Activated gamma-delta T cell (primary cell): ENCODE results near the gene SLIT3.

ENCODE experiments used
- DNase-seq: peaks from one replicate; lab custom pipeline; 2025; lab: John Stamatoyannopoulos, UW

SLIT3 gene

DNA sequence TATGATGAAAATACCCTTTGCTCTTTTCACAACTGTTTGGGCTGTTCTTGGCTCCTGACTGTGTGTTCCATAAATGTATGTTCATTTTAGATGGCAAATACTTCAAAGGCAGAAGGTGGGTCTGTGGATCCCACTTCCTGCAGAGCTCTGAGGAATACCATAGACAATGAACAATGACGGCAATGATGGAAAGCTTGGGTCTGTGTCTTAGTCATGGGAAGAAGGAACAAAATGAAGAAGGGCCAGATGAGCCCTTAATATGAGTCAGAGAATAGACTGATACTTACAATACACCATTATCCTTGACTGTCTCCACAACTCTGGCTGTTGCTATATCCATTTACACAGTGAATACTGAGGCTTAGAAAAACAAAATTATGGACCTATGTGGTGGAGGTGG lies 126.0 kb downstream of the SLIT3 start:
- DNase-seq, result no peak

DNA sequence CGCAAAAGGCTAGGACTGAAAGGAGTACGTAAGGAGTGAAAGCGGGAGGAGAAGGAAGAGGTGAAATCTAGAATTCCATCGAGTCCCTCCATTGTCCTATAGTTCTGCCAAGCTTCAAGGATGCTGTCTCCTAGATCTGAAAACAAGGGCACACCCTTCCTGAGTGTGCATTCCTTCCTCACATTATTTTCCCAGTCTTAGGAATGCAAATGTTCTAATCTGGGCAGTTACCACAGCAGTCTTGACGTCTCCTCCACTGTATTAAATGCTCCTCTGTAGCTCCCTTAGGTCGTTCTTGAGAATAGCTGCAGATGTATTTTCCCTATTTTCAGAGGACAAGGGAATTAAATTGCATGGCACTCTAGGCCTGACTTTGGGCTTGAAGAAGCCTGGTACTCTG lies 127.6 kb downstream of the SLIT3 start:
- no peak for DNase-seq

DNA sequence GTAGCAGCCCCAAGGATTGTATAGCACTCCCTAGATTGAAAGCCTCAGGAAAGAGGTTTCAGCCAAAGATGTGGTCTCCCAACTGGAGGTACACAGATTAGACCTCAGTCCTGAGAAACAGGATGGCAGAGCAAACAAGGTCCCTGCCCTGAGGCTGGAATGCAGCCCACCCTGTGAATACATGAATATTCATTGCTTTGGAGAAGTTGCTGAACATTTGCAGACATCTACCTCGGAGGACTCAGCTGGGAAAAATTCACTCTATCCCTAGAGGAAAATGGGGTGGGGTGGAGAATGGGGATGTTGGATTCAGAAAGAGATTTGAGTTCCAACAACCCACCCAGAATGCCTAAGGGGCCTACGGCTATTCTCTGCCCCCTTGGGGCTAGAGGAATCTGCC lies 129.4 kb downstream of the SLIT3 start:
- DNase-seq, result no peak

DNA sequence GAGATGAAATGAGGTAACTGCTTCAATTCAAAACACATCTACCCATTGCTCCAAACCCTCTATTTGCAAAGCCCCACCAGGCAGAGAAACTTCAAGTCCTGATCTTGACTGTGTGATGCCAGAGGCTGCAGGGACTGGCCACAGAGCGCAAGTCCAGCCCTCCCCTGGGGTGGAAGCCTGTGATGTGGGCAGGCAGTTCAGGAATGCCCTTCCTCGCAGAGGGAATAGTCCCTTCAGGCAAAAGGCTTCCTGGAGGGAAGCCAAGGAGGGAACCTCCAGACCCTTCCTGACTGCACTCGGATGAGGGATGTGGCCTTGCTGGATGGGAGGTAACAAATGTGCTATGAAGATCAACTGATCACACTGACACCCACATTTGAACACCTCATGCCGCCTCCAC lies 131.2 kb downstream of the SLIT3 start:
- no peak for DNase-seq

DNA sequence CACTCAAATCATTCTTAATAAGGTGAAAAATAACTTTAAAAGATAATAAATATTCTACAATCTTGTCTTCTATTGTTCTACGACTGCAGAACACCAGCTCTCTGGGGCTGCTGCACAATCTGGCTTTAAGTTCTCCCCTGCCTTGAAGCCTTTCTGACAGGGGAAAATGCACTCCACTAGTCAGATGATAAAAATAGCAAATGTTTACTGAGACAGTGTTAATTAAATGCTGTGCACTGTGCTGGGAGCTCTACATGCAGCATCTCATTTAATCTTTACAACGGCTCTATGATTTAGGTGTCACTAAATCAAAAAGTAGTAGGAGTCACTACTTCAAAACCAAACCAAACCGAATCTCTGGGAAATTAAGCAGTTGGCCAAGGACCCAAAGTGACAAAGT lies 132.7 kb downstream of the SLIT3 start:
- no peak for DNase-seq

DNA sequence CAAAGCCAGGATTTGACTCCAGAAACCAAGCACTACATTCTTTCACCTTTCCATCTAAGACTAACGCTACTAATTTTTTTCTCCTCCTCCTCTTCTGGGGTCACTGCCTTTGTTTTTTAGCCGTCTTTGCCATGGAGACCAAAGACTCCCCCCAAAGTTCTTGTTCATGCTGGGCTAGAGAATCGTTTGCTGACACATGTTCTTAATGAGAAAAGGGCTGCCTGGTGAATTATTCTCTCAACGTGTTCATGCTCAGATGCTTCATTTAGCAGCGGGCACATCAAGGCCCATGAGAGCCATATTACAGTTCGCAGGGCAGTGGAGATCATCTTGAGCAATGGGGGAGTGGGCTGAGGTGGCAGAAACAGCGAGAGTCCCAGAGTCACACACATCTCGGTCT lies 134.9 kb downstream of the SLIT3 start:
- DNase-seq, result no peak

DNA sequence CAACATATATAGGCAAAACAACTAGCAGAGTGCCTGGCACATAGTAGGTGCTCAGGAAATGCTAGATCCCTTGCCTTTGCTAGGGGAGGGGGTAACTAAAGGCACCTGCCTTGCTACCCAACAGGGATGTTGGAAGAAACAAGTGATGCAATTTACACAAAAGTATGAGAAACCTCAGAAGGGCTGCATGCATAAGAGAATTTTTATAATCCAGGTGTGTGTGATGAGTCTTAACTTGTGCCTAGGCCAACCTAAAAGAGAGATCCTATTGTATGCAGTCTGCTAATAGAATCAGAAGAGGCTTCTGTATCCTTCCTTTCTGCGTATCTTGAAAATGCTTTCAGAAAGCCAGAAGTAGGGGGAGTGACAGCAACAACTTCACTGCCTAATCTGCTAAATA lies 135.9 kb downstream of the SLIT3 start:
- DNase-seq, result no peak

DNA sequence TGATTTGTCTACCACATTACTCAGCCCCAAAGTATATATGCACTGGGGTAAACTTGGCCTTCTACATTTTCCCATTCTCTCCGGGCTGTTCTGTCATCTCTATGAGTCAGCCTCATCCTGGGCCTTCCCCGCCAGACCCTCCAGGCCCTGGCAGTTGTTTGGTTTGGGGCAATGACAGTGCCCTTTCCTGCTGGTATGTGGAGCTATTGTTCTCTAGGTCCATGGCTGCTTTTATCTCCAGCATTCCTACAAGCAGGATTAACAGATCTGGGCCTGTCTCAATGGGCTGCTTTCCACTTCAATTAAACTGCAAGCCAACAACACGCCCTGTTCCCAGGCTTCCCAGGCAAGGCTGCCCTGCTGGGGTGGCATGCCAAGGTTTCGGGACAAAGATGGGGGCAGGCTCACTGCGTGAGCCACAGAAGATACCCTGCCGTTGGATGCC lies 136.4 kb downstream of the SLIT3 start:
- DNase-seq, result no peak

DNA sequence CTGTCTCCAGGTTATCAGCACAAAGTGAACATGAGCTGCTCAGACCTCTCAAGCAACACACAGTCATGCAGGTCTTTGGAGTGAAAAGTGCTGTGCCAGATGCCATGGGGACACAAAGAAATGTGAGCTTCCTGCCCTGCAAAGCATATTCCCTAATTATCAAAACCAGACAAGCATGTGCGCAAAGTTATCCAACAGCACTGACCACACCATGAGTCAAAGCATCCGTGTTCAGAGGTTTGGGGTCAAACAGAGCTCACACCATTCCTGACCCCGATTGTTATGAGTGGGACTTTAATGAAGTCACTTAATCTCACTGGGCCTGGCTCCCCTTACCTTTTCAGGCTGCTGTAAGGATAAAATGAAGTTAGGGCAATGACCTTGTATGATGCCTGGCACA lies 138.5 kb downstream of the SLIT3 start:
- no peak for DNase-seq

DNA sequence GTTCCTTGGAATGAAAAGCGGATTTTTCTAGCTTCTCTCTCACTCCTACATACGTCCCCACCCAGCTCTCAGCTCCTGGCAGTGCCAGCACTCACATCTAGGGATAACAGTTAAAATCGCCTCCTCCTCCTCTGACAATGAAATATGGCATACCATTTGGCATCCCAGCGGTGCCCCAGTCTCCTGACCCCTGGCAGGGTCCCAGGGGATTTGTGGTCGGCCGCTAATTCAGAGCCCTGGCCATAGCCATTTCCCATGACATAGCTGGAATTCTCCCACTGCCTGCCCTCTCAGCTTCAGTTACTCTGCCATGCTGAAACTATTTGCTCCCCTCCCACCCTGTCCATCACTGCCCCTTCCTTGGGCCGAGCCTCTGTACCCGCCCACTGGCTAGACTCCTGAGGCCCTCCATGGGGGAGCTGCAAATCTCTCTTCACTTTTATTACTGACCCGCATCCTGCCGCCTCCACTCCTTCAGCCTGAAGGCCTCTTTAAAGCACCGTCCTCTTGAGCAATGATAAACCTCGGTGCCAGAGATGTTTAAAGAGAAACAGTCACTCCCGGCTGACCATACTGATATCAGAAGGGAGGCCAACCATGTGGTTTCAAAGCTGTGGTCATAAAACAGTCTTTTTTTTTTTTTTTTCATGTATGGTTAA lies 139.8 kb downstream of the SLIT3 start:
- DNase-seq, result no peak

DNA sequence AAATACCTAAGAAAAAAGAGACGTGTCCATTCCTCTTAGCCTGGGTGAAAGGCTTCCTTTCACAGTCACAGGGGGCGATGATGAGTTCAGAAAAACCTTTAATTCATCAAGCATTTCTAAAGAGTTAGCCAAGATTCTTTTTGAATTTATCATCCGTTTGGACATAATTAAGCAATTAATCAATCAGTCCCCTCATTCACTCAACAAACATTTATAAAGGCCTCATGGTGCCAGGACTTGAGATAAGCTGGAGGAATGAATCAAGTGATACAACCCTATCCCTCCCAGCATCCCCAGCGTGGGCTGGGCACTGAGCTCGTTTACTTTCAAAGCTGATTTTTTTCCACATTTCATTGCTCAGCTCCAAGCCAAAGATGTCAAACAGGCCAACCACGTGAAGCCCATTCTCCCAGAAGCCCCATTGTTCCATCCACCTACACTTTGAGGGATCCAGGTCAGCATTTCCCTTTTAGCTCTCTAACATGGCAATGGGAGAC lies 140.5 kb downstream of the SLIT3 start:
- DNase-seq, result no peak

DNA sequence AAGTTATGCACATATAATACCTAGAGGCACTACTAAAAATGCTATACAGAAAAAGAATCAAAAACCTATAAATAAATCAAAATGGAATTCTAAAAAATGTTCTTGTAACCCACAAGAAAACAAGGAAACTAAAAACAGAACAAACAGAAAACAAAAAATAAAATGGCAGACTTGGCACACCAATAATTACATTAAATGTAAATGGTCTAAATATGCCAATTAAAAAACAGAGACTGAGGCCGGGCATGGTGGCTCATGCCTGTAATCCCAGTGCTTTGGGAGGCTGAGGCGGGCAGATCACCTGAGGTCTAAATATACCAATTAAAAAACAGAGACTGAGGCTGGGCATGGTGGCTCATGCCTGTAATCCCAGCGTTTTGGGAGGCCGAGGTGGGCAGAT lies 142.2 kb downstream of the SLIT3 start:
- DNase-seq, result no peak

DNA sequence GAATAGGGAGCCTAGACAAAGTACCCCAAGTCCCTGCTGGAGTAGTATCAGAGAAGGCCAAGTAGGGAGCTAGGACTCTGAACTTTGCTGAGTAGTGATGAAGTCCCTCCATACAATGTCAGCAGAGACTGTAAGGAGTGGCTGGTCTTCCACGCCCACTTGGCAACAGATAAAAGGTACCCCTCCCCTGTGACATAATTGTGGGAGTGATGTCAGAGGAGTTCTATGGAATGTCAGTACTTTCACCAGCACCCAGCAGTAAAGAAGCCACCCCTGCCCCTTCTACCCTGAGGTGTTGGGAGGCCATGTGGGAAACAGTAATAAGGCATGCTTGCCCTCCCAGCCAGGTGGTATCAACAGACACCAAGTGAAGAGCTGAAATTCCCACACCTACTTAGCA lies 143.9 kb downstream of the SLIT3 start:
- no peak for DNase-seq

DNA sequence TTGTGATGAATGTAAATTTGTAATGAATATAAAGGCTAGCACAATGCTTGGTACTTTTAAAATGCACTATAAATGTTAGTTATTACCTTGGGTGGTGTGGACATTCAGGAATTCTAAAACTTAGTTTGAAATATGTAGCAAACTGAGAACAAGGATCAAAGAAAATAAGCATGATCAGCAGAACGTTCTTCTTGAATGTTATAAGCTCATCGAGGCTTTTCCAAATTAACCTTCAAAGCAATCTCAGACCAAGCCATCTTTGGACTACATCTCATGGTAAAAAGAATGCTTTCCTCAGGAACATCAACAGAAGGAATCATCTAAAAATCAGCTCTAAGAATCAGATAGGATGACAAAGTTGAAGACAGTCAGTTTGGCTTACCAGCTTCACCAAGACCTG lies 146.3 kb downstream of the SLIT3 start:
- no peak for DNase-seq

DNA sequence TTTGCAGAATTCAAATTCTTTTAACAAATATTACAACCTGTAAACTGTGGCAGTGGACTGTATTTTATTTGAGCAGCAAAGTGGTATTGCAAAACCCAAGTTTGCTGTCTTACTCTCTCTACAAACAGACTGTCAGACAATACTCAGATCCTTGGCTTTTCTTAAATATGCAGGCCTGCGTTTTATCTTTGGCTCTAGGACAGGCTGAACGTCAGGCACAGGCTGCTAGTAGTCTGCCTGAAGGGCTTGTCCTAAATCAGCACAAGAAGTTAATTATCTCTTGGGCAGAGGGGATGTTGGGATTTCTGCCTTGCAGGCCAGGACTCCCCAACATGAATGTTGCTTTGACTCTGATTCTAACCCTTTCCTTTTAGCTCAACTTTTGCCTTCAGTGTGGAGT lies 147.5 kb downstream of the SLIT3 start:
- no peak for DNase-seq

DNA sequence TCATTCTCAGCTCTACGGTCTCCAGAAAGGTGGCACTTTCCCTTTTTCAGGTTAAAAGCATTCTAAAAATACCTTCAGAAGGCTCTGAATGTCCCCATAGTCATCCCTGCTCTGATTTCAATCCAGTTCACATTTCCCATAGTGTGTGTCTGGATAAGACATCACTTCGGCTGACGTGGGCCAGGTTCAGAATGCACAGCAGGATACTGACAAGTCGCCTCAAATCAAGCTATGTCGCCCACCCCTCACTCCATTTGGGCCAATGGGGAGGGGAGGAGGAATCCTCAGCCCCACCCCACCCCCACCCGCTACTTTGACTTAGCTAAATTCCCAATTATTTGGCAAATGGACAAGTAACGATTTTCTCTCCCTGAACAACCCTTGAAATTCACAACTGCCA lies 148.0 kb downstream of the SLIT3 start:
- DNase-seq, result no peak

DNA sequence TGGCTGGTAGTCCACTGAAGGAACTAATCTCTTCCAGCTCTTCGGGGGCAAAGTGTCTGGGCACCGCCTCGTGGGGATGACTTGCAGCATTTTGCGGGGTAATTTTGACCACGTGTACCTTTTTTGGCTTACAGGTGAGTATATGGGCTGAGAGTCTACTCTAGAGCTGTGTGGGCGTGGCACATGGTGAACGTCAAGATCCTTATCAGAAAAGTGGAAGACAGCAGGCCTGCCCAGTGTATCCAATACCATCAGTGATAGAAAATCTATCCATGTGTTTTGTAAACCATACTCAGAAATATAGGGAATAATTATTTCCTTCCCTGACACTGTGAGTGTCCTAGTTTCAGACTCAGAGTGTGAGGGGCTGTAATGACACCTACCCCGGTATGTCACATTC lies 148.5 kb downstream of the SLIT3 start:
- no peak for DNase-seq

DNA sequence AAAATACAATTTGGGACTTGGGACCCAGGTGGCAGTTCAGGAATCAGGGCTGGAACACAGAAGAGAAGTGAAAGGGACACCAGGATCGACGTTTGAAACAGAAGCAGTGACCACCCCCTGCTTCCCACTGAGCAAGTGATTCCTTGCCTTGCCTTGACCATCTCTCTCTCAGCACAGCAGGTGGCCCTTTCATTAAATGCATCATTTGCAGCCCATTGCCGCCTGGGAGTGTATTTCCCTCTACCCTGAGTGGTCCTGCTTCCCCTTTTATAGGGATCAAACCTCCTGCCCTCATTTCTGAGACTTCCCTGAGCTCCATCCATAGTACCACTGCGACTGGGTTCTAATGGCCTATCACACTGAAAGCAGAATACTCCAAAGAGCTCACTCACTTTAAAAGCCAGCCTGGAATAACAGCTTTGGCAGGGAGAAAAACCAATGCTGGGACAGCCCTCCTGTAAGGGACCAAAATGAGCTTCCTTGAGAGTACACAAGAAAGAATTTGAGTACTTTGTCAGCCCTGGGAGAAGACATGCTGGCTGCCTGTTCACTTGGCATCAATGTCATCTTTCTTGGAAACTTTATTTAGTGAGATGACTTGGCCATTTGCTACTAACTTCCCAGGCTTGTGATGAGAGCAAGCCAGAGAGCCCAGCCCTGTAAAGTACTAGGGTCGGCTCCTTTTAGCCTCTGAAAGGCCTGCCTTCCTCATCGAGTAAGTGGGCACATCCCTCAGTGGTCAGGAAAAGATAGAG lies 149.7 kb downstream of the SLIT3 start:
- no peak for DNase-seq

DNA sequence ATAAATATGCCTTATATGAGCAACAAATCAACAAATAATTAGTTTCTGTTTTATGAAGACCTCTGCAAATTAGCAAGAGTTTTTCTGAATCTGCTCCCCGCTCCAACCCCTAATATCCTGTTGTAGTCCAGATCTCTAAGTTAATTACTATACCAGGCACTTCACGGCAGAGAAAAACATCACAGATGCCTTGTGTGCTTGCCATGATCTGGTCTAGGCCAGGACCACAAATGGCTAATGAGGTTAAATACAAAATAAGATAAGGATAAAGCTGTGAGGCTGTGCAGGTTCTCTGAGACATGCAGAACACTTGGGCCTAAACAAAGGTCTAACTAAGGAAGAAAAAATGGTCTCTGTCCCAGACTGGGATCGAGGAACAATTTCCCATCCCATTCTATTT lies 150.8 kb downstream of the SLIT3 start:
- no peak for DNase-seq

DNA sequence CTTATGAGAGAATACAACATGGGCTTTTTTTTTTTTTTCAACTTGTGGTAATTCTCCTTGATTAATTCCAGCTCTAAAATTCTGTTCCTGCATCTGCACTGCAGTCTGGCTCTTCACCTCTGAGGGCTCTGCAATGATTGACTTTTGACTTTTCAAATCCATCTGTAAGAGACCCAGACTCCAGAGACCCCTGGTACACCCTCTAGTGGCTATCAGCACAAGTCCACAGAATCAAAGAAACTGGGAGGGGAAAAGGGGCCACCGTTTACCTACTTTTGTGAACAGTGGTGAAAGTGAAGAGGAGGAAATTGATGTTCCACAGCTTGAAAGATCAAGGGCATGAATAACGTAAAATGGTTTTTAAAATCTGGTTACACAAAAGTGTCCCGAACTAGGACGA lies 151.6 kb downstream of the SLIT3 start:
- DNase-seq, result no peak

DNA sequence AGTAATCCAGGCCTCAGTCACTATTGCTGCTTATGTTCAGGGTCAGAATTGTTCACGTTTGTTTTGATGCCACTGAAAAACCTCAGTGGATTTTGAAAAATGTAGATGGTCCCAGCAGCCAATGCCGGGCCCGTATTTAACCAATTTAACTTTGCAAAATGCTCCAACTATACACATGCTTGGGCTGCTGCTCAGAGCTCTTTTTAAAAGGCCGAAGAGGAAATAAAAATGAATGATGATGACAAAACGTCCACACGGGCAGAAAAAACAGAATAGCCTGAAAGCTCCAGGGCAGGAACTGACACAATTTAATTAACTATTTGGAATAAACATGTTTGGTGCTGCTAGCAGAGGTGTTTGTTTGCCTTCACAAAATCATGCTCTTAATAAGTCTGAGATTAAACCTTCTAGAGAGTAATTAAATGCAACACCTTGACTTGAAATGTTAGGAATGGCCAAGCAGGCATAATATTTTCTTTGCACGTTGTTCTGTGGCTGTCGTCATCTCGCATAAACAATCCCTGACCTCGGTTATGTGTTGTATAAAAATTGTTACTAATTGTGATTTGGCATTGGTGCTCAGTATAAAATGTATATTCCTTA lies 152.7 kb downstream of the SLIT3 start:
- no peak for DNase-seq

DNA sequence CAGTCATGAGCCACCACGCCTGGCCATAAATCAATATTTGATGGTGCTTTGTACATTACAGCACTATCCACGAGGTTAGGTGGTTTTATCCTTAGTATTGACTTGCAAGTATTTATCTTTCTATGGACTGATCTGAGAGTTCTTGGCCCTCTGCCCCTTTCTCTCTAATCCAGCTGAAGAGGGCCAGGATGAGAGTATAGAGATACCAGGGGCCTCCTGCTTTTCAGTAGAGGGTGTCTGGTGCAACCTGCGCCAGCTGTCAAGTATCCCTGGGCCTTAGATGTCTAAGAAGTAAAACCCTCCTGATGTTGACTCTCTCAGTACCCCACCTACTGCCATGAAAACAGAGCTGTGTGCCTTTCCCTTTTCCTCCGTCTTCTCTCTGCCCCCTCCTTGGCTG lies 153.4 kb downstream of the SLIT3 start:
- no peak for DNase-seq

DNA sequence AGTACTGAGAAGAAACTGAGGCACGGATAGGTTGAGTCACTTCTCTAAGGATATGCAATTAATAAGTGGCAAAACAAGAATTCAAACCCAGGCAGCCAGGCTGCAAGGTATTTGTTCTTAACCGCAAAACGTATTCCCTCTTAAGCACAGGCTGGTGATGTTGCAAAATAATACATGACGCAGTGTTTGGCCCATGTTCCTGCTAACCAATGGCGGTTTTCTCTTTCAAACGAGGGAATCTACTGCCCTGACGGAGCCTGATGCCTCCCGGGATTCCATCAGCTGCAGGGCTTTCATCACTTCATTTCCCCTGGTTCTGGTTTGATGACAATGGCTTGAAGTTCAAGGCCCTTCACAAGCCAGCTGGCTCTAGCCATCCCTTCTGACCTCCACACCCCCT lies 154.8 kb downstream of the SLIT3 start:
- DNase-seq, result no peak
